GM19467 (cell line): Measurements from ENCODE around the gene CES2.
"Not testable (repeated sequence)": the region's sequence is repeated elsewhere in the genome, so short reads cannot be mapped to it uniquely, and the experiment has no call there.

Source experiments
- ATAC-seq: cut with Tn5 transposase; IDR thresholded peaks from one replicate; pipeline ENCODE4 v1.9.1; 2021; ENCODE audit warnings: mild to moderate bottlenecking, moderate library complexity; ENCODE audit not compliant: unreplicated experiment

CES2 gene

GRCh38 chr16:66950971-66951790, 15.9 kb downstream of the CES2 start:
- ATAC-seq, result no peak

DNA sequence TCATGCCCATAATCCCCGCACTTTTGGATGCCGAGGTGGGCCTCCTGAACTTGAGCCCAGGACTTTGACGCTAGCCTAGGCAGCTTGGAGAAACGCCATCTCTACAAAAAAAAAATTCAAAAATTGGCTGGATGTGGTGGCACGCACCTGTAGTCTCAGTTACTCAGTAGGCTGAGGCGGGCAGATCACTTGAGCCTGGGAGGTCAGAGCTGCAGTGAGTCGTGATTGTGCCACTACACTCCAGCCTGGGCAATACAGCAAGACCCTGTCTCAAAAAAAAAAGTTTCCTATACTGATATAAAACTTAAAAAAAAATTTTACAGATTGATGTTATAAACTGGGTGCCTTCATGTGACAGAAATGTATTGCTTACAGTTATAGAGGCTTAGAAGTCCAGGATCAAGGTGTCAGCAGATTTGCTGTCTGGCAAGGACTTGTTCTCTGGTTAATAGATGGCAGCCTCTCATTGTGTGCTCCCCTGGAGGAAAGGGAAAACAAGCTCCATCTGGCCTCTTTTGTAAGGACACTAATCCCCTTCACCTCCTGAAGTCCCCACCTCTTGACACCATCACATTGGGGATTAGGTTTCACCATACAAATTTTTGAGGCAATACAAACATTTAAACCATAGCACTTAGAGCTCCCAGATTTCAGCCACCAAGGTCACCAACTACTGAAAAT, 17.3 kb downstream of the CES2 start:
- ATAC-seq, result no peak

- ATAC-seq, result no peak
Observed at GRCh38 chr16:66953462-66954096, 18.3 kb downstream of the CES2 start.

GRCh38 chr16:66954097-66954659, 18.9 kb downstream of the CES2 start:
- no peak for ATAC-seq

DNA sequence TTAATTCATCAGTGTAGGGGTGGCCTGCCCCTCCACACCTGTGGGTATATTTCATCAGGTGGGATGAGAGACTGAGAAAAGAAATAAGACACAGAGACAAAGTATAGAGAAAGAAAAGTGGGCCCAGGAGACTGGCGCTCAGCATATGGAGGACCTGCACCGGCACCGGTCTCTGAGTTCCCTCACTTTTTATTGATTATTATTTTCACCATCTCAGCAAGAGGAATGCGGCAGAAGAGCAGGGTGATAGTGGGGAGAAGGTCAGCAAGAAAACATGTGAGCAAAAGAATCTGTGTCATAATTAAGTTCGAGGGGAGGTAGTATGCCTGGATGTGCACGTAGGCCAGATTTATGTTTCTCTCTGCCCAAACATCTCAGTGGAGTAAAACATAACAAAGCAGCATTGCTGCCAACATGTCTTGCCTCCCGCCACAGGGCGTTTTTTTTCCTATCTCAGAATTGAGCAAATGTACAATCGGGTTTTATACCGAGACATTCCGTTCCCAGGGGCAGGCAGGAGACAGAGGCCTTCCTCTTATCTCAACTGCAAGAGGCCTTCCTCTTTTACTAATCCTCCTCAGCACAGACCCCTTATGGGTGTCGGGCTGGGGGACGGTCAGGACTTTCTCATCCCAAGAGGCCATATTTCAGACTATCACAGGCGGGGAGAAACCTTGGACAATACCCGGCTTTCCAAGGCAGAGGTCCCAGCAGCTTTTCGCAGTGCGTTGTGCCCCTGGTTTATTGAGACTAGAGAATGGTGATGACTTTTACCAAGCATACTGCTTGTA, 20.2 kb downstream of the CES2 start:
- ATAC-seq, result not testable (repeated sequence)

DNA sequence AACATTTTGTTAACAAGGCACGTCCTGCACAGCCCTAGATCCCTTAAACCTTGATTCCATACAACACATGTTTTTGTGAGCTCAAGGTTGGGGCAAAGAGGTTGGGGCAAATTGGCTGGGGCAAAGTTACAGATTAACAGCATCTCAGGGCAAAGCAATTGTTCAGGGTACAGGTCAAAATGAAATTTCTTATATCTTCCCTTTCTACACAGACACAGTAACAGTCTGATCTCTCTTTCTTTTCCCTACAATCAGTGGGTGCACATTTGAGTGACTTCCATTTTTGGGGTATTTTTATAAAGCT, 20.8 kb downstream of the CES2 start:
- ATAC-seq, result not testable (repeated sequence)

DNA sequence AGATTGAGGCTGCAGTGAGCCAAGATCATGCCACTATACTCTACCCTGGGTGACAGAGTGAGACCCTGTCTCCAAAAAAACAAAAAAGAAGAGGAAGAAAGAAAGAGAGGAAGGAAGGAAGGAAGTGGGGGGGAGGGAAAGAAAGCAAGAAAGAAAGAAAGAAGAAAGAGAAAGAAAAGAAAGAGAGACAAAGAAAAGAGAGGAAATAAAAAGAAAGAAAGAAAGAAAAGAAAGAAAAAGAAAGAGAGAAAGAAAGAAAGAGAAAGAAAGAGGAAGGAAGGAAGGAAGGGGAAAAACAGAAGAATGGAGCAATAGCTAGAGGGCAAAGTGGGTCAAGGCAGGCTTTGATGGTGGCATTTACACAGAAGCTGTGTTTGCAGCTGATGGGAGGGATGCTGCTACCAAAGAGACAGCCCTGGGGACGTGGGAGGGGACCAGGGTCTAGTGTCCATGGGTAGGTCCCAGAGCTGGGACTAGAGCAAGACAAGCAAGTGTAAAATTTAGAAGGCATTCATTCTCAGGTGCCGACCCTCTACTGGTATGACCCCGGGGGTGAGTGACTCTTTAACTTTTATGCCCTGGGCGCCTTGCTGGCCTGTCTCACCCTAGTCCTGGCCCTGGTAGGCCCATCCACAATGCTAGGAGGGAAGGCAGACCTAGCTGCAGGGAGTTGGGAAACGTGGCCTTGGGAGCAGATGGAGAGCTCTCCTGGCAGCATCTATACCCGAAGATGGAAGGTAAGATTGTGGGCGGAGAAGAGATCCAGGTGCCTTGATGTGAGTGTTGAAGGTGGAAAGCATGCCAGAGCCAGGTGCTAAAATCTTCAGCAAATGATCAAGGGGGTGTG, 23.8 kb downstream of the CES2 start:
- no peak for ATAC-seq

GRCh38 chr16:66959704-66960161, 24.4 kb downstream of the CES2 start:
- no peak for ATAC-seq

GRCh38 chr16:66960270-66960669, 25.0 kb downstream of the CES2 start:
- no peak for ATAC-seq

GRCh38 chr16:66961065-66961744, 25.9 kb downstream of the CES2 start, which contains the start of gene CES3:
TSS of gene CES3 (plus strand) at chr16:66961266. CDS start at chr16:66961308, 42 bp downstream.
- ATAC-seq, result peak; percentile 63

- no peak for ATAC-seq
Observed at GRCh38 chr16:66961914-66962313, 26.6 kb downstream of the CES2 start.

DNA sequence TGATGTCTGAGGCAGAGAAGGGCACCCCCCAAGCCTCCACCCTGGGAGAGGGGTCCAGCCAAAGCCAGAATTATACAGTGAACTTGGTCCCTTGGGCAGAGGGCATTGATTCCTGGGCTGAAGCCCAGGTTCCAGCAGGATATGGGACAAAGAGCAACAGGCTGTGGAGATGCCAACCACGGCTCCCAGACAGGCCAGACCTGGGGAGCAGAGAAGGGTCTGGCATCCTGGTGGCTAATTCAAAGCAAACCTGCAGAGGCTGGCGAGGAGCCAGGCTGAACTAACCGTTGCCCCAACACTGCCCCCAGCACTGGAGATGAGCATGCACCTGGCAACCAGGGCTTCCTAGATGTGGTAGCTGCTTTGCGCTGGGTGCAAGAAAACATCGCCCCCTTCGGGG, 28.7 kb downstream of the CES2 start:
- ATAC-seq, result no peak

GRCh38 chr16:66968847-66969246, 33.5 kb downstream of the CES2 start:
- ATAC-seq, result no peak

GRCh38 chr16:66970775-66971720, 35.7 kb downstream of the CES2 start:
- ATAC-seq, result no peak

- no peak for ATAC-seq
Observed at GRCh38 chr16:66972983-66973382, 37.7 kb downstream of the CES2 start.

- ATAC-seq, result no peak
Observed at GRCh38 chr16:66973716-66974115, 38.4 kb downstream of the CES2 start.

- not testable (repeated sequence) for ATAC-seq
Observed at GRCh38 chr16:66974156-66974931, 39.0 kb downstream of the CES2 start.
